OCI-LY7 (cell line): ENCODE data around the gene ZNF777. TPM values are rescaled to one million over a fixed set of nuclear protein-coding genes. Genes with fewer than 3 reads are reported as not detected.
"Not testable (repeated sequence)": the region's sequence is repeated elsewhere in the genome, so short reads cannot be mapped to it uniquely, and the experiment has no call there.

Experiments
- BruUV-seq: library from RNA; stranded (reverse); fragments of 400-500 nt; replicated peaks from 2 replicates; lab custom pipeline; 2021; lab: Mats Ljungman, UMichigan
- CTCF ChIA-PET: fragments of 300-600 bp; sonication (Branson Sonifier 250); formaldehyde crosslinking; loops from one replicate; lab custom pipeline; 2022; ENCODE audit warnings: antibody characterized with exemption; ENCODE audit not compliant: unreplicated experiment; lab: Charles Lee
- POLR2A ChIA-PET: fragments of 300-600 bp; sonication (Branson Sonifier 250); formaldehyde crosslinking; loops from one replicate; lab custom pipeline; 2022; ENCODE audit warnings: antibody characterized with exemption; lab: Charles Lee
- DNase-seq: peaks from one replicate; pipeline ENCODE4 v3.0.0-alpha.2; 2015; ENCODE audit warnings: low spot score
- H2AFZ ChIP-seq: fragments of 200-600 bp; sonication (generic), shearing (Covaris generic); 2 replicates; pipeline ENCODE4 v1.6.1; 2014; ENCODE audit warnings: mild to moderate bottlenecking, antibody characterized with exemption, low read length, moderate library complexity
- H3K27ac ChIP-seq: fragments of 200-600 bp; sonication (generic); 2 replicates; pipeline ENCODE4 v1.5.1; 2014; ENCODE audit warnings: mixed run types, low read depth, mild to moderate bottlenecking, moderate library complexity, low read length, inconsistent platforms; ENCODE audit not compliant: poor library complexity, severe bottlenecking
- H3K36me3 ChIP-seq: fragments of 200-600 bp; sonication (generic); 2 replicates; pipeline ENCODE4 v1.6.1; 2014; ENCODE audit warnings: mild to moderate bottlenecking, antibody characterized with exemption, low read length, moderate library complexity, mixed read lengths; ENCODE audit not compliant: insufficient read depth
- H3K4me1 ChIP-seq: fragments of 200-600 bp; sonication (generic); 2 replicates; pipeline ENCODE4 v1.5.1; 2014; ENCODE audit warnings: mild to moderate bottlenecking, low read length; ENCODE audit not compliant: insufficient read depth, poor library complexity, severe bottlenecking
- H3K4me2 ChIP-seq: fragments of 200-600 bp; sonication (generic); 2 replicates; pipeline ENCODE4 v1.6.1; 2014; ENCODE audit warnings: mild to moderate bottlenecking, low read length
- H3K4me3 ChIP-seq: fragments of 200-600 bp; sonication (generic); 2 replicates; pipeline ENCODE4 v1.5.1; 2014; ENCODE audit warnings: mild to moderate bottlenecking, low read depth, low read length; ENCODE audit not compliant: poor library complexity, severe bottlenecking
- H3K79me2 ChIP-seq: fragments of 200-600 bp; sonication (generic); 2 replicates; pipeline ENCODE4 v1.6.1; 2016; ENCODE audit warnings: low read depth, mild to moderate bottlenecking, low read length, moderate library complexity, mixed read lengths; ENCODE audit not compliant: insufficient read depth
- H3K9me2 ChIP-seq: fragments of 200-600 bp; sonication (generic); 2 replicates; pipeline ENCODE4 v1.6.1; 2016; ENCODE audit warnings: mild to moderate bottlenecking, low read length, mixed read lengths; ENCODE audit not compliant: insufficient read depth
- H3K9me3 ChIP-seq: fragments of 200-600 bp; sonication (generic); 2 replicates; pipeline ENCODE4 v1.6.1; 2014; ENCODE audit warnings: mild to moderate bottlenecking, mixed run types, low read length, mixed read lengths
- H4K20me1 ChIP-seq: fragments of 200-600 bp; sonication (generic); 2 replicates; pipeline ENCODE4 v1.6.1; 2014; ENCODE audit warnings: mild to moderate bottlenecking, antibody characterized with exemption, low read length, moderate library complexity, mixed read lengths; ENCODE audit not compliant: insufficient read depth
- EZH2phosphoT487 ChIP-seq: fragments of 200-600 bp; sonication (generic); IDR thresholded peaks from 2 replicates; pipeline ENCODE4 v1.6.1; 2018; ENCODE audit warnings: low read depth, borderline replicate concordance, mild to moderate bottlenecking, mixed run types, antibody characterized with exemption, low read length, moderate library complexity, mixed read lengths
- intact Hi-C: fragments of 100-400 bp; cut with micrococcal nuclease; formaldehyde crosslinking; loops from one replicate; pipeline ENCODE4 v1.10.0; 2022; ENCODE audit not compliant: unreplicated experiment
- total RNA-seq, 2 experiments: library from RNA; depleted of rRNA in 1 of 2; stranded (reverse); fragments of >200 nt in 1 of 2; shearing (Covaris generic) in 1 of 2; gene quantifications; 2 replicates each; pipeline ENCODE4 v1.2.3, GENCODE V29; 2014 to 2022
- TF ChIP-seq, protein P1 (sequence below): fragments of 200-600 bp; sonication (generic); conservative IDR thresholded peaks from 2 replicates; pipeline ENCODE4 v1.5.1; 2014; ENCODE audit warnings: mild to moderate bottlenecking, antibody characterized with exemption, low read length, moderate library complexity, mixed read lengths

Gene ZNF777
- total RNA-seq, 2 experiments from 2014 or later, result 5.2 to 9.5 TPM

DNA sequence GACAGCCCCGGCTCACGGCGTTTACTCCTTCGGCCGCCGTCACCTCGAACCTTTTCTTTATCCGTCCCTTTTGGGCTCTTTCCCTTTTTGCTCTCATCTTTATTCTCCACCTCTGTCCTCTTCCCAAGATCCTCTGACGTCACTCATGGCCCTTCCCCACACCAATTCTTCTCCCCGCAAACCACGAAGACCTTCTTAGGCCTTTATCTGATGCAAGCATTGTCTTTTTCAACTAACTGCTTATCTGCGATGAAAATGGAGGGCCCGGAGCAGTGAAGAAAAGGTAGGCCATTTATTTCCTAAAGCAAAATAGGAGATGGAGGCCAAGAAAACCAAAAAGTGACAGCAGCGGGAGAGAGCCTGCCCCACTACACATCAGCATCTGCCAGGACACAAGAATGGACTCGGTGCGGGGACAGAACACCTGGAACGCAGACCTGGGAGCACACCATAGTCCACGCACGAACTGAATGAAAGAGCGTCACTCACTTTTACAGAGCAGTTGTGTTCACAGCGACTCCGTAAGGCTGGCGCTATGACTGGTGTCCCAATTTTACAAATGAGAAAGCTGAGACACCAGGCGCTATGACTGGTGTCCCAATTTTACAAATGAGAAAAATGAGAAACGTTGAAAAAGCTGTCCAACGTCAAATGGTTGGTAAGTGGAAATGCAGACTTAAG, 45.3 kb downstream of the ZNF777 start:
- BruUV-seq, result no TSS peak

GRCh38 chr7:149414745-149415390, 46.0 kb downstream of the ZNF777 start:
- Histone ChIP-seq H3K9me3 (no peaks in the 10 kb centered on the region), H3K4me2 (no peak overlapping the region), H3K9me2 (no peaks in the 10 kb centered on the region), H3K79me2 (no peaks in the 10 kb centered on the region), H4K20me1 (no peaks in the 10 kb centered on the region), H3K4me1 (no peaks in the 10 kb centered on the region), H3K36me3 (no peaks in the 10 kb centered on the region), H3K27ac (no peak overlapping the region), H3K4me3 (no peak overlapping the region), H2AFZ (no peak overlapping the region)
- BruUV-seq, result no TSS peak
- no peak for TF ChIP-seq EZH2phosphoT487
- TF ChIP-seq, protein P1, sequence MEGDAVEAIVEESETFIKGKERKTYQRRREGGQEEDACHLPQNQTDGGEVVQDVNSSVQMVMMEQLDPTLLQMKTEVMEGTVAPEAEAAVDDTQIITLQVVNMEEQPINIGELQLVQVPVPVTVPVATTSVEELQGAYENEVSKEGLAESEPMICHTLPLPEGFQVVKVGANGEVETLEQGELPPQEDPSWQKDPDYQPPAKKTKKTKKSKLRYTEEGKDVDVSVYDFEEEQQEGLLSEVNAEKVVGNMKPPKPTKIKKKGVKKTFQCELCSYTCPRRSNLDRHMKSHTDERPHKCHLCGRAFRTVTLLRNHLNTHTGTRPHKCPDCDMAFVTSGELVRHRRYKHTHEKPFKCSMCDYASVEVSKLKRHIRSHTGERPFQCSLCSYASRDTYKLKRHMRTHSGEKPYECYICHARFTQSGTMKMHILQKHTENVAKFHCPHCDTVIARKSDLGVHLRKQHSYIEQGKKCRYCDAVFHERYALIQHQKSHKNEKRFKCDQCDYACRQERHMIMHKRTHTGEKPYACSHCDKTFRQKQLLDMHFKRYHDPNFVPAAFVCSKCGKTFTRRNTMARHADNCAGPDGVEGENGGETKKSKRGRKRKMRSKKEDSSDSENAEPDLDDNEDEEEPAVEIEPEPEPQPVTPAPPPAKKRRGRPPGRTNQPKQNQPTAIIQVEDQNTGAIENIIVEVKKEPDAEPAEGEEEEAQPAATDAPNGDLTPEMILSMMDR, result no peak
- POLR2A ChIA-PET, result no interaction called here
- DNase-seq, result no peak
- intact Hi-C loops, result no loop called here
- CTCF ChIA-PET, result no interaction called here

More for the DNA sequence above, 45.3 kb downstream of the ZNF777 start:
- no peak overlapping the region for H3K4me2 ChIP-seq
- H3K4me3 ChIP-seq, result no peak overlapping the region
- H3K4me1 ChIP-seq, result no peaks in the 10 kb centered on the region
- POLR2A ChIA-PET, result no interaction called here
- intact Hi-C loops, result no loop called here
- H3K27ac ChIP-seq, result no peak overlapping the region
- no peak for DNase-seq
- no peaks in the 10 kb centered on the region for H3K9me2 ChIP-seq
- no peak overlapping the region for H2AFZ ChIP-seq
- TF ChIP-seq, protein P1, result no peak
- TF ChIP-seq EZH2phosphoT487, result no peak
- H3K9me3 ChIP-seq, result no peaks in the 10 kb centered on the region
- no peaks in the 10 kb centered on the region for H3K36me3 ChIP-seq
- CTCF ChIA-PET, result no interaction called here
- no peaks in the 10 kb centered on the region for H4K20me1 ChIP-seq
- H3K79me2 ChIP-seq, result no peaks in the 10 kb centered on the region

DNA sequence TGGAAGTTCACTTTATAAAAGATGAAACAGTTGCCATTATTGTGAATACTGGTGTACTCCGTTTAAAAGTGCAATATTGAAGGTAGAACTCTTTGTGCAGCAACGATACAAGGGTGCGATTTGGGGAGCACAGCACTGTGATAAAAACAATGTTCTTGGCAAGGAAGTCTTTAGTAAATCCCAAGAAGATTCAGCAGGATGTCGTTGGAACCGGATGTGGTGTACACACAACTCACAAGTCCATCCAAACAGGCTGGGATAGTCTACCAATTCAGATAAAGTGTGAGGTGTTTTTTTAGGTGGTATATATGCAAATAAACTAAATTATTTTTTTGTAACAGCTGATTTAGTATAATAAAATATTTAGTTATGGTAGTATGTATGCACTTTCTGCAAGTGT, 46.7 kb downstream of the ZNF777 start:
- Histone ChIP-seq H3K4me3 (no peak overlapping the region), H2AFZ (no peak overlapping the region), H3K27ac (no peak overlapping the region), H3K9me2 (no peaks in the 10 kb centered on the region), H3K9me3 (no peaks in the 10 kb centered on the region), H3K4me2 (no peak overlapping the region), H3K79me2 (no peaks in the 10 kb centered on the region), H3K4me1 (no peaks in the 10 kb centered on the region), H3K36me3 (no peaks in the 10 kb centered on the region), H4K20me1 (no peaks in the 10 kb centered on the region)
- intact Hi-C loops, result no loop called here
- BruUV-seq, result no TSS peak
- ChIA-PET CTCF (no interaction called here), POLR2A (no interaction called here)
- no peak for TF ChIP-seq EZH2phosphoT487
- TF ChIP-seq, protein P1, result no peak
- no peak for DNase-seq

- H3K79me2 ChIP-seq, H3K9me3 ChIP-seq, BruUV-seq, DNase-seq, H3K4me3 ChIP-seq, POLR2A ChIA-PET, H3K4me1 ChIP-seq, H3K9me2 ChIP-seq, CTCF ChIA-PET, H4K20me1 ChIP-seq, H3K27ac ChIP-seq, H3K4me2 ChIP-seq, intact Hi-C loops, H2AFZ ChIP-seq, H3K36me3 ChIP-seq: not testable (repeated sequence)
These were observed 47.8 kb downstream of the ZNF777 start for GRCh38 chr7:149413083-149413482.
